Muscle of arm (tissue), 14 donors: ENCODE data around the gene DGKK. TPM values are rescaled to one million over a fixed set of nuclear protein-coding genes. Genes with fewer than 3 reads are reported as not detected.

Source experiments
- DNase-seq: peaks from one replicate; pipeline ENCODE4 v3.0.0-alpha.2; 2013
- long read RNA-seq, 11 donors: transcript quantifications; one replicate each; lab custom pipeline, GENCODE V29; 2026
- polyA plus RNA-seq, 12 donors: library from polyadenylated mRNA; unstranded; fragments of 120-200 nt; gene quantifications; one replicate each; pipeline ENCODE4 v1.2.1, GENCODE V29; 2013; ENCODE audit not compliant: insufficient read length in 12 of 12

DGKK gene
- under 1 TPM in 7 of 12 donors, not detected in 5; 0.03 to 0.08 (median 0.04) TPM for polyA plus RNA-seq
- long read RNA-seq, donor 1, result 0 reads
- long read RNA-seq, donor 2, result 0 reads
- long read RNA-seq, donor 3, result 0 reads
- long read RNA-seq, donor 4, result 0 reads
- long read RNA-seq, donor 5, result 0 reads
- long read RNA-seq, donor 6, result 0 reads
- long read RNA-seq, donor 7, result 0 reads
- long read RNA-seq, donor 8, result 0 reads
- long read RNA-seq, donor 9, result 0 reads
- long read RNA-seq, donor 10, result 0 reads
- long read RNA-seq, donor 11, result 0 reads

GRCh38 chrX:50470103-50471031 lies at the start of gene DGKK:
Gene DGKK (minus strand): TSS chrX:50470825. CDS start chrX:50470678, 147 bp downstream.
- no peak for DNase-seq

GRCh38 chrX:50514811-50515210 lies 44.2 kb upstream of the DGKK start:
- no peak for DNase-seq

- DNase-seq, result no peak
These were observed 26.5 kb upstream of the DGKK start for GRCh38 chrX:50497114-50497513.

- DNase-seq, result no peak
These were observed 25.0 kb upstream of the DGKK start for GRCh38 chrX:50495616-50496015.

GRCh38 chrX:50492720-50493119 lies 22.1 kb upstream of the DGKK start:
- DNase-seq, result no peak

- DNase-seq, result no peak
These were observed 14.0 kb upstream of the DGKK start for GRCh38 chrX:50484662-50485061.

GRCh38 chrX:50483283-50483682 lies 12.7 kb upstream of the DGKK start:
- no peak for DNase-seq

GRCh38 chrX:50475208-50475607 lies 4.6 kb upstream of the DGKK start:
- no peak for DNase-seq

GRCh38 chrX:50471390-50471789 lies 765 bp upstream of the DGKK start:
- no peak for DNase-seq

- no peak for DNase-seq
These were observed 1.4 kb downstream of the DGKK start for GRCh38 chrX:50469206-50469605.

GRCh38 chrX:50459615-50460014 lies 11.0 kb downstream of the DGKK start:
- DNase-seq, result no peak

- no peak for DNase-seq
These were observed 12.1 kb downstream of the DGKK start for GRCh38 chrX:50458483-50458882.

- no peak for DNase-seq
These were observed 13.7 kb downstream of the DGKK start for GRCh38 chrX:50456712-50457484.

GRCh38 chrX:50452782-50453181 lies 17.8 kb downstream of the DGKK start:
- no peak for DNase-seq

- no peak for DNase-seq
These were observed 20.3 kb downstream of the DGKK start for GRCh38 chrX:50450324-50450723.

- DNase-seq, result no peak
These were observed 22.1 kb downstream of the DGKK start for GRCh38 chrX:50448565-50448964.

- no peak for DNase-seq
These were observed 23.1 kb downstream of the DGKK start for GRCh38 chrX:50447535-50447934.

GRCh38 chrX:50442426-50443116 lies 28.1 kb downstream of the DGKK start:
- no peak for DNase-seq

- DNase-seq, result no peak
These were observed 33.8 kb downstream of the DGKK start for GRCh38 chrX:50436797-50437196.

GRCh38 chrX:50432829-50433289 lies 37.8 kb downstream of the DGKK start:
- no peak for DNase-seq

- DNase-seq, result no peak
These were observed 39.0 kb downstream of the DGKK start for GRCh38 chrX:50431623-50432022.
